ENCODE data around the gene STMN1.
"Not testable (repeated sequence)": the region's sequence is repeated elsewhere in the genome, so short reads cannot be mapped to it uniquely, and the experiment has no call there.

GRCh38 chr1:25943511-25943910 lies 37.3 kb upstream of the STMN1 start:
- not testable (repeated sequence) for TF ChIP-seq POLR2AphosphoS5, POLR2A (IDR thresholded peaks at IDR 0.05)
